Fibroblast of lung (primary cell): Measurements from ENCODE around the gene RTKN2. TPM values are rescaled to one million over a fixed set of nuclear protein-coding genes. Genes with fewer than 3 reads are reported as not detected.

ENCODE experiments used
- DNase-seq, 2 donors: peaks; one replicate each; pipeline versions ENCODE4 v3.0.0 to v3.0.0-alpha.2; 2010; ENCODE audit warnings: low read depth in 2 of 2
- H2AFZ ChIP-seq: 2 replicates; pipeline ENCODE4 v1.5.1; 2012; ENCODE audit warnings: low read length, control low read depth, inconsistent platforms
- H3K27ac ChIP-seq: 2 replicates; pipeline ENCODE4 v1.5.1; 2011; ENCODE audit warnings: low read length, control low read depth; ENCODE audit not compliant: insufficient read depth
- H3K27me3 ChIP-seq: 2 replicates; pipeline ENCODE4 v1.5.1; 2011; ENCODE audit warnings: mild to moderate bottlenecking, low read length; ENCODE audit not compliant: control insufficient read depth, insufficient read depth
- H3K36me3 ChIP-seq: 2 replicates; pipeline ENCODE4 v1.5.1; 2011; ENCODE audit warnings: low read length; ENCODE audit not compliant: control insufficient read depth, insufficient read depth
- H3K4me1 ChIP-seq: 2 replicates; pipeline ENCODE4 v1.5.1; 2011; ENCODE audit warnings: low read length; ENCODE audit not compliant: control insufficient read depth, insufficient read depth; ENCODE audit errors: extremely low read depth
- H3K4me2 ChIP-seq: 2 replicates; pipeline ENCODE4 v1.5.1; 2011; ENCODE audit warnings: low read length, control low read depth; ENCODE audit not compliant: insufficient read depth; ENCODE audit errors: extremely low read depth
- H3K4me3 ChIP-seq, 4 experiments: fragments of 200-600 bp in 1 of 4; sonication (generic) in 1 of 4; replicated peaks in 1 of 4; 2 replicates each; pipeline ENCODE4 v1.5.1; 2011 to 2016; ENCODE audit warnings: low read length in 4 of 4, low read depth in 3 of 4, mild to moderate bottlenecking in 3 of 4, control low read depth in 2 of 4, inconsistent platforms in 1 of 4, mixed read lengths in 1 of 4; ENCODE audit not compliant: insufficient read depth in 1 of 4; ENCODE audit errors: control extremely low read depth in 1 of 4
- H3K79me2 ChIP-seq: 2 replicates; pipeline ENCODE4 v1.5.1; 2012; ENCODE audit warnings: mild to moderate bottlenecking, low read length, inconsistent platforms; ENCODE audit not compliant: control insufficient read depth, insufficient read depth
- H3K9ac ChIP-seq: 2 replicates; pipeline ENCODE4 v1.5.1; 2011; ENCODE audit warnings: mild to moderate bottlenecking, low read length, control low read depth; ENCODE audit not compliant: insufficient read depth
- H3K9me3 ChIP-seq: 2 replicates; pipeline ENCODE4 v1.5.1; 2012; ENCODE audit warnings: low read depth, low read length; ENCODE audit not compliant: control insufficient read depth, insufficient read depth
- H4K20me1 ChIP-seq: 2 replicates; pipeline ENCODE4 v1.5.1; 2011; ENCODE audit warnings: low read length; ENCODE audit not compliant: control insufficient read depth, insufficient read depth; ENCODE audit errors: extremely low read depth
- CTCF ChIP-seq, 2 donors: IDR thresholded peaks in 1 of 2; conservative IDR thresholded peaks in 1 of 2; 1 replicate in 1 of 2; 2 replicates in 1 of 2; pipeline ENCODE4 v1.5.1; 2011 to 2012; ENCODE audit warnings: low read length in 2 of 2, control low read depth in 1 of 2, inconsistent platforms in 1 of 2, low read depth in 1 of 2, mild to moderate bottlenecking in 1 of 2
- EZH2 ChIP-seq: IDR thresholded peaks from 2 replicates; pipeline ENCODE4 v1.5.1; 2012; ENCODE audit warnings: low read length, control low read depth, mild to moderate bottlenecking; ENCODE audit errors: missing control alignments
- polyA plus RNA-seq, 2 donors: library from polyadenylated mRNA; depleted of rRNA in 1 of 2; stranded (reverse) in 1 of 2; unstranded in 1 of 2; fragments of >200 nt; gene quantifications; 2 replicates each; pipeline ENCODE4 v1.2.1, GENCODE V29; 2011 to 2012; ENCODE audit warnings: missing spikeins in 1 of 2
- total RNA-seq: library from RNA; depleted of rRNA; stranded (reverse); fragments of >200 nt; gene quantifications from 2 replicates; pipeline ENCODE4 v1.2.1, GENCODE V29; 2014

The RTKN2 gene
- total and polyA plus RNA-seq, 2 donors (not counting 1 experiment from before 2014, with no cell fraction given) = 1.1 to 1.2 TPM

- no peak for DNase-seq
- H3K9ac ChIP-seq = no peak overlapping the region
- H3K4me1 ChIP-seq = peaks cover 9% of the 10 kb centered on the region
- H3K27me3 ChIP-seq = no peaks in the 10 kb centered on the region
- H3K9me3 ChIP-seq = no peaks in the 10 kb centered on the region
- no peak overlapping the region for H3K4me3 ChIP-seq
- H3K4me2 ChIP-seq = no peak overlapping the region
- no peaks in the 10 kb centered on the region for H3K36me3 ChIP-seq
- H3K79me2 ChIP-seq = peaks cover 1% of the 10 kb centered on the region
- H3K27ac ChIP-seq = no peak overlapping the region
- TF ChIP-seq EZH2 = no peak
- no peak for TF ChIP-seq CTCF (conservative IDR thresholded peaks at IDR 0.05 in 1 of 2, IDR thresholded peaks at IDR 0.05 in 1 of 2; ENCODE audit: low read depth in 1 of 2, low read length in 2 of 2)
- H2AFZ ChIP-seq = no peak overlapping the region
- no peaks in the 10 kb centered on the region for H4K20me1 ChIP-seq
These were observed 28.6 kb downstream of the RTKN2 start for GRCh38 chr10:62239994-62240393.

GRCh38 chr10:62238880-62239279 is 29.8 kb downstream of the RTKN2 start:
- TF ChIP-seq EZH2 (no peak), CTCF (conservative IDR thresholded peaks at IDR 0.05 in 1 of 2, IDR thresholded peaks at IDR 0.05 in 1 of 2; ENCODE audit: low read depth in 1 of 2, low read length in 2 of 2) (no peak)
- Histone ChIP-seq H4K20me1 (no peaks in the 10 kb centered on the region), H3K27ac (no peak overlapping the region), H3K4me3 (no peak overlapping the region), H2AFZ (no peak overlapping the region), H3K9ac (no peak overlapping the region), H3K9me3 (no peaks in the 10 kb centered on the region), H3K4me2 (no peak overlapping the region), H3K27me3 (no peaks in the 10 kb centered on the region), H3K4me1 (peaks cover 9% of the 10 kb centered on the region), H3K79me2 (no peaks in the 10 kb centered on the region), H3K36me3 (no peaks in the 10 kb centered on the region)
- DNase-seq = no peak

GRCh38 chr10:62237966-62238365 is 30.7 kb downstream of the RTKN2 start:
- TF ChIP-seq CTCF (conservative IDR thresholded peaks at IDR 0.05 in 1 of 2, IDR thresholded peaks at IDR 0.05 in 1 of 2; ENCODE audit: low read depth in 1 of 2, low read length in 2 of 2) (no peak), EZH2 (no peak)

More at GRCh38 chr10:62237966-62238365, 30.7 kb downstream of the RTKN2 start:
- H2AFZ ChIP-seq = no peak overlapping the region
- no peak overlapping the region for H3K4me2 ChIP-seq
- H3K79me2 ChIP-seq = no peaks in the 10 kb centered on the region
- H3K27me3 ChIP-seq = no peaks in the 10 kb centered on the region
- H3K9me3 ChIP-seq = no peaks in the 10 kb centered on the region
- H3K36me3 ChIP-seq = no peaks in the 10 kb centered on the region
- peak in 1 of 2 donors; percentile 33 for DNase-seq
- peak overlapping the region; percentile 39 for H3K27ac ChIP-seq
- peaks cover 9% of the 10 kb centered on the region for H3K4me1 ChIP-seq
- H4K20me1 ChIP-seq = no peaks in the 10 kb centered on the region
- no peak overlapping the region for H3K9ac ChIP-seq
- no peak overlapping the region for H3K4me3 ChIP-seq
